Colonic mucosa (tissue), 4 donors: Measurements from ENCODE around the gene TH. TPM values are rescaled to one million over a fixed set of nuclear protein-coding genes. Genes with fewer than 3 reads are reported as not detected.

Experiments
- DNase-seq: peaks from one replicate; pipeline ENCODE4 v3.0.0-alpha.2; 2020
- H3K27ac ChIP-seq: fragments of 200-600 bp; one replicate; pipeline ENCODE4 v1.8.0; 2021
- H3K27me3 ChIP-seq: fragments of 200-600 bp; one replicate; pipeline ENCODE4 v1.8.0; 2021
- H3K36me3 ChIP-seq: fragments of 200-600 bp; one replicate; pipeline ENCODE4 v1.8.0; 2021
- H3K4me1 ChIP-seq: fragments of 200-600 bp; one replicate; pipeline ENCODE4 v1.8.0; 2021; ENCODE audit warnings: mild to moderate bottlenecking
- H3K4me3 ChIP-seq: fragments of 200-600 bp; one replicate; pipeline ENCODE4 v1.8.0; 2021
- H3K9ac ChIP-seq, 2 donors: one replicate each; pipeline ENCODE4 v1.7.0; 2013; ENCODE audit warnings: control low read depth in 2 of 2, low read depth in 2 of 2, low read length in 2 of 2
- H3K9me3 ChIP-seq: fragments of 200-600 bp; one replicate; pipeline ENCODE4 v1.8.0; 2021
- CTCF ChIP-seq: fragments of 200-600 bp; IDR thresholded peaks from one replicate; pipeline ENCODE4 v1.8.0; 2022; ENCODE audit warnings: antibody characterized with exemption, mild to moderate bottlenecking
- intact Hi-C: fragments of 100-400 bp; cut with DNase I; formaldehyde crosslinking; loops from one replicate; pipeline ENCODE4 v1.14.1; 2022
- total RNA-seq, 2 donors: library from RNA; stranded (reverse); fragmentation: NEBNext Ultra II Directional in 1 of 2; extraction: Animal tissue kit (Norgen Biotek cat#: 25700) in 1 of 2; gene quantifications; one replicate each; pipeline ENCODE4 v1.2.1, GENCODE V29; 2021
- donor health status: healthy.
- donor health status: DM: no; HTN: no; CAD: no.
- donor health status: DM: no; HTN: no; CAD: no.

TH gene
- total RNA-seq, 2 donors from 2014 or later = 0.15 TPM; not detected in 1

- no peaks in the 10 kb centered on the region for H3K27me3 ChIP-seq
- no peaks in the 10 kb centered on the region for H3K36me3 ChIP-seq
- no peak within 1 kb of the TSS for H3K9ac ChIP-seq
- intact Hi-C loops = no loop called here
- no peaks in the 10 kb centered on the region for H3K4me1 ChIP-seq
- DNase-seq = no peak
- H3K9me3 ChIP-seq = no peaks in the 10 kb centered on the region
- no peak within 1 kb of the TSS for H3K4me3 ChIP-seq
- no peak within 1 kb of the TSS for H3K27ac ChIP-seq
- no peak for TF ChIP-seq CTCF
Measured at GRCh38 chr11:2160736-2161259, 10.8 kb downstream of the TH start, which contains the start of gene INS. Gene INS, minus strand, starts transcription at chr11:2161209. Its CDS starts 238 bp downstream, at chr11:2160971.

GRCh38 chr11:2159536-2160413 lies 11.8 kb downstream of the TH start:
- DNase-seq = no peak
- no peaks in the 10 kb centered on the region for H3K9me3 ChIP-seq
- intact Hi-C loops = no loop called here
- H3K4me3 ChIP-seq = no peak overlapping the region
- no peaks in the 10 kb centered on the region for H3K27me3 ChIP-seq
- TF ChIP-seq CTCF = no peak
- no peaks in the 10 kb centered on the region for H3K4me1 ChIP-seq
- H3K36me3 ChIP-seq = no peaks in the 10 kb centered on the region
- no peak overlapping the region for H3K27ac ChIP-seq
- no peak overlapping the region for H3K9ac ChIP-seq

- H3K4me3 ChIP-seq = no peak overlapping the region
- no peaks in the 10 kb centered on the region for H3K4me1 ChIP-seq
- no peak overlapping the region for H3K9ac ChIP-seq
- no peaks in the 10 kb centered on the region for H3K27me3 ChIP-seq
- no peak for TF ChIP-seq CTCF
- H3K27ac ChIP-seq = no peak overlapping the region
- DNase-seq = no peak
- intact Hi-C loops = no loop called here
- no peaks in the 10 kb centered on the region for H3K36me3 ChIP-seq
- no peaks in the 10 kb centered on the region for H3K9me3 ChIP-seq
Measured at GRCh38 chr11:2158966-2159365, 12.6 kb downstream of the TH start.

- intact Hi-C loops = no loop called here
- Histone ChIP-seq H3K36me3 (no peaks in the 10 kb centered on the region), H3K4me3 (no peak overlapping the region), H3K9ac (no peak overlapping the region), H3K27me3 (no peaks in the 10 kb centered on the region), H3K27ac (no peak overlapping the region), H3K9me3 (no peaks in the 10 kb centered on the region), H3K4me1 (no peaks in the 10 kb centered on the region)
- no peak for TF ChIP-seq CTCF
- no peak for DNase-seq
Measured at GRCh38 chr11:2158296-2158737, 13.3 kb downstream of the TH start.

- H3K4me3 ChIP-seq = no peak overlapping the region
- H3K27ac ChIP-seq = no peak overlapping the region
- H3K9ac ChIP-seq = no peak overlapping the region
- no peaks in the 10 kb centered on the region for H3K27me3 ChIP-seq
- DNase-seq = no peak
- H3K9me3 ChIP-seq = no peaks in the 10 kb centered on the region
- intact Hi-C loops = no loop called here
- no peaks in the 10 kb centered on the region for H3K36me3 ChIP-seq
- no peak for TF ChIP-seq CTCF
- no peaks in the 10 kb centered on the region for H3K4me1 ChIP-seq
Measured at GRCh38 chr11:2157294-2158040, 14.1 kb downstream of the TH start.
